ENCODE measurements around the gene RFXANK.
A peak's percentile ranks its signal among the peaks of the same experiment; 100 is the strongest.
"Not testable (repeated sequence)": the region's sequence is repeated elsewhere in the genome, so short reads cannot be mapped to it uniquely, and the experiment has no call there.

Gene RFXANK, protein sequence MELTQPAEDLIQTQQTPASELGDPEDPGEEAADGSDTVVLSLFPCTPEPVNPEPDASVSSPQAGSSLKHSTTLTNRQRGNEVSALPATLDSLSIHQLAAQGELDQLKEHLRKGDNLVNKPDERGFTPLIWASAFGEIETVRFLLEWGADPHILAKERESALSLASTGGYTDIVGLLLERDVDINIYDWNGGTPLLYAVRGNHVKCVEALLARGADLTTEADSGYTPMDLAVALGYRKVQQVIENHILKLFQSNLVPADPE

DNA sequence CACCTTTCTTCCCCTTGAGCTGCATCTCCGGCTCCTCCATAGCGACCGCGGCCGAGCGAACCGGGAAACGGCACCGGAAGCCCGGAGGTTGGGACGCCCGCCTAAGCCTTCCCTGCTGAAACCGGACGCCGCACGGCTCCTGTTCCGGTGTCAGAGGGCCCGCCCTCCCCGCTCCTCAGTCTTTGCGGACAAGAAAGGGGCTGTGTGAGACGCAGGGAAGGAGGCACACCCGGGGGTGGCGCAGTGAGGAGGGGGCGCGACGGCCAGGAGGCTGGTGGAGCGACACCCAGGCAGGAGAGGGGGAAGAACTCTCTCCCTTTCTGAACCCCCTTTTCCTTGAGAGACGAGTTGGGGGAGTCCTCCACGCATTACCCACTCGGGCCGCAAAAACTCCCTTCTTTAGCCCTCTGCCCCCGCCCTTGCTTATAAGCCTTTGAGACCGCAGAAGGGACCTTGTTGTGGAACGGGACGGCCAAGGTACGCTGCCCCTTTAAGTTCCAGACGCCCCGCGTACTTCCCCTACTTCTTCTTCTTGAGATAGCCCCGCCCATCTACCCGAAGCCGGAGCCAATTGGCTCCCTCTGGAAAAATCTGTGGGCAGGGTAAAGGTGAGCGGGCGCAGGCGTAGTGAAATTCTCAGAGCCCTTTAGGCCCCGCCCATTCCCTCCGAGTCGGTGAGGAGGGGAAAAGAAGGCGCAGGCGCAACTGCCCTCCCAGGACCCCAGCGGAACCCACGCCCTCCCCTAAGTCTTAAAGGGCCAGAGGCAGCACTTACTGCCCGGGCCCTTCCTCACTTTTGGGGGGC lies at the start of gene RFXANK, which contains the start of gene BORCS8:
Gene RFXANK, plus strand, starts transcription at position 181 of the 805 bp plus-strand sequence. CDS start 1,689 bp downstream, outside the sequence.
Gene BORCS8, minus strand, starts transcription at position 75 of the 805 bp plus-strand sequence. Its CDS starts 35 bp downstream, at position 40.
- TF ChIP-seq POLR2A (IDR thresholded peaks at IDR 0.05; ENCODE audit: low read depth, low read length): peak; percentile 66
- FAIRE-seq (peak; percentile 57), DNase-seq (ENCODE audit: insufficient read length, low spot score) (peak; percentile 94)

DNA sequence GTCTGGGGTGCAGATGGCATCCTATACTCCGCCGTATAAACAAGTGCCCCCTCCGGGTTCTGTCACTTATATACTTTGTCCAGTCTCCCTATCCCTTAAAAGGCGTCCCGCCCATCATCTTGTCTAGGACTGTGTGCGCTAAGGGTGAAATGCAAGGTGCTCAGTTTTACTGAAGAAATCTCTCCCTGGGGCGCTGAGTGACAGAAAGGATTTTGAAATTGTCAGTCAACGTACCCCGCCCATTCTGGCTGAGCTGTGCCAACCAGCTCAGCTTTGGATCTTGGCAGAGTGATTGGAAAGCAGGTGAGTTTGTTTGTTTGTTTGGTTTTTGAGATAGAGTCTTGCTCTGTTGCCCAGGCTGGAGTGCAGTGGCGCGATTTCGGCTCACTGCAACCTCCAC lies 49.7 kb upstream of the RFXANK start:
- TF ChIP-seq POLR2A (IDR thresholded peaks at IDR 0.05; ENCODE audit: low read depth, low read length): no peak

DNA sequence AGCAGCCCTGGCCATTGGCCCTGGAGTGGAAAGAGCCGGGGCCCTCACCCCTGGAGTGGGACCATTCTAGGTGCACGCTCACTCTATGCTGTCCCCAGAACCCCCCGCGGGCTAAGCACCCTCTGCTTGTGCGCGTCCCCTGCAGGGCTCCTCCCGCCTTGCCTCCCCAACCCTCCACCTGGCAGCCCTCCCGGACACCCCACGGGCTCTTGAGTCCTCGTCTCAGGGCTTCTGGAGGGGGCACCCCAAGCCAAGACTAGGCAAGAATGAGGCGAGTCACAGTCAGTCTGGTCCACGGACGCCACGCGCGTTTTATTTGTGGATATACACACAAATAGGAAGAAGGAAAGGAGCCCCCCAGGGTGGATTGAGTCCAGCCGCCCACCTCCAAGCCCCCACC lies 46.8 kb upstream of the RFXANK start:
- FAIRE-seq (no peak), DNase-seq (ENCODE audit: insufficient read length, low spot score) (no peak)
- TF ChIP-seq POLR2A (IDR thresholded peaks at IDR 0.05; ENCODE audit: low read depth, low read length): no peak

More for the DNA sequence above, 49.7 kb upstream of the RFXANK start:
- FAIRE-seq (no peak), DNase-seq (ENCODE audit: insufficient read length, low spot score) (no peak)

DNA sequence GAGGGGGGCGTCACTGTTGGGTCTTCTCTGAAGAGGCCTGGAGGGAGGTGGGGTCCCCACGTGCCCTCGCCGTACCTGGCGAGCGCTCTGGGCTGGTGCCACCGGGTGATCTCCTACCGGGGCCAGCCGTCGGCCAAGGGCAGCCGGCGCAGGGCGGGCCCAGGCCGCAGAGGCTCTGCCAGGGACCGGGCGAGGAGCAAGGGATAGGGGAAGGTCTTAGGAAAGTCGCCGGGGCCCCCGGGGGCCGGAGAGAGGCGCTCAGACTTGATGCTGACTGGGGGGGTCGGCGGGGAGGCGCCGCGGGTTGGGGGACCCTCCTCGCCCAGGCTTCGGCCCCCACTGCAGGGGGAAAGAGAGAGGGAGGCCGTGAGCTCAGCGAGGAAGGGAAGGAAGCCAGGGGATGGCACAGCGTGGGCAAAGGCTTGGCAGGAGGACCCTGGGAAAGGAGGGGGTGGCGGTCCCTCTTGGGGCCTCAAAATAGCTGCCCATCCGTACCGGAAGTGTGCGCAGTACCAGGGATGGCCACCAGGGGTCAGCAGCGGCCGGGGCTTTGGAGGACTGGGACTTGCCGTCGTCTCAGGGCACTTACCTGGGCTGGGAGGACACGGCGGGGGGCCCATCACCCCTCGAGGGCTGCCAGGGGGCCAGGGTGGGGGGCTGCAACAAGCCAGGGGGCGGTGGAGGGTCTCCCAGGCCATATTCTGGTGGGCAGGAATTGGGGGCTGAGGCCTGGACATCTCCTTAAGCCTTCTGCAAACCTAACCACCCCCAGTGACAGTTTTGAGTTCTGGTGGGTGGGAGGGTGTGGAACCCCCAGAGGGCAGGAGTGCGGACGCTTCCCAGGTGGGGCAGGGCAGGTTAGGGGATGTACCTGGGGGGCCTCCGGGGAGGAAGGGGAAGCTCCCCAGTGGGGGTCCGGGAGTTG lies 46.1 kb upstream of the RFXANK start:
- peak; percentile 70 for DNase-seq (ENCODE audit: insufficient read length, low spot score)
- TF ChIP-seq POLR2A (IDR thresholded peaks at IDR 0.05; ENCODE audit: low read depth, low read length): no peak
- no peak for FAIRE-seq

DNA sequence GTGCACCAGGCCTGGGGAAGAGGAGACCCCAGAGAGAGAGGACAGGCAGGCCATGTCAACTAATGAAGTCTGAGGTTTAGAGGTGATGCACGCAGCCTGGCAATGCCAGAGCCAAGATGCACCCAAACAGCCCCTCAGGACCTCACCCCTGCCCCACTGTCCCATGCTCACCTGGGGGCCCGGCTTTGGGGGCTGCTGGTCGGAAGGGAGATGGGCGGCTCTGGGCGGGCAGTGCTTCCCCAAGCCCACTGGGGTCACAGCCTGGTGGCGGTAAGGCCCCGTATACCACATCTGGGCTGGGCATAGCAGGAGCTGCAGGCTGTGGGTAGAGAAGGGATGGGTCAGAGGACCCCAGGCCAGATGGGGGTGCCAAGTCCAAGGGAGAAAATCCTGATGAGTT lies 45.2 kb upstream of the RFXANK start:
- FAIRE-seq (no peak), DNase-seq (ENCODE audit: insufficient read length, low spot score) (no peak)
- no peak for TF ChIP-seq POLR2A (IDR thresholded peaks at IDR 0.05; ENCODE audit: low read depth, low read length)

DNA sequence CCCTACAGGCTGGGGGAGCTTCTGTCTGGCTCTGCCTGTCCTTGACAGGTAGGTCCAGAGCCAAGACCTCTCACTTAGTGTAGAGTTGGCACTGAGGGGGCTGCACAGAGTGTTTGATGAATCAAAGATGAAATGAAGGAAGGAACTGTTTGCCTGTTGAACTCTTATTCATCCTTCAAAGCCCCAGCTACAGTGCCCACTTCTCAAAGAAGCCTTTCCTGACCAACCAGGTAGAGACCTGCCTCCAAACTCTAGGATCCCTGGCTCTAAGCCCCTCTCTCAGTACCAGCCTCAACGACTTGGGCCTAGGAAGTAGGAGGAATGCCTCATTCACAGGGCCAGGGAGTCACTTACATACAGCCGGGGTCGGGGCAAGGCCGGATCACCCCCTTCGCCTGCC lies 44.7 kb upstream of the RFXANK start:
- DNase-seq (ENCODE audit: insufficient read length, low spot score) (no peak), FAIRE-seq (no peak)
- no peak for TF ChIP-seq POLR2A (IDR thresholded peaks at IDR 0.05; ENCODE audit: low read depth, low read length)

DNA sequence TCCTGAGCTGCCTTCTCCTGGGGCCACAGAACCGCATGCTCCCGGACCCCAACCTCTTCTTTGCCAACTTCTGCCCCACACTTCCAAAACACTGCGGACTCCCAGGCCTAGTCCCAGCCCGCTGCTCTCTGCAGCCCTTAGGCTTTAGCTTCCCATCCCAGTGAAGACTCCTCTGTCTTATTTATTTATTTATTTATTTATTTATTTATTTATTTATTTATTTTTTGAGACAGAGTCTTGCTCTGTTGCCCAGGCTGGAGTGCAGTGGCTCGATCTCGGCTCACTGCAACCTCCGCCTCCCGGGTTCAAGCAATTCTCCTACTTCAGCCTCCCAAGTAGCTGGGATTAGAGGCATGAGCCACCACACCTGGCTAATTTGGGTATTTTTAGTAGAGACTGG lies 43.6 kb upstream of the RFXANK start:
- DNase-seq (ENCODE audit: insufficient read length, low spot score); FAIRE-seq: not testable (repeated sequence)

DNA sequence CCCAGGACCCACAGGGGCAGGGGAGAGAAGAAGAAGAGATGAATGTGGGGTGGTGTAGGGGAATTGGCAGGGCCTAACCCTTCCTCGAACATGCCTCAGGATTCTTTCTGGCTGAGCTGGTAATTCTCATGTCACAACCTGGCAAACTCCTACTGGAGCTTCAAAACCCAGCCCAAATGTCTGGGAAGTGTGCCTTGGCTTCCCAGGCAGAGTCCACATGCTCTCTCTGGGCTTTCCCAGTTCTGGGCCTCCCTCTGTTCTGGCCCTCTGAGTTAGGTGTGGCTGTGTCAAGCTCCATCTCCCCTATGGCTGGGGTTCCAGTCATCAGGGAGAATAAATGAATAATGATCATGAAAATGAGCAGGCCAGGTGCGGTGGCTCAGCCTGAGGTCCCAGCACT lies 42.6 kb upstream of the RFXANK start:
- DNase-seq (ENCODE audit: insufficient read length, low spot score) (no peak), FAIRE-seq (no peak)
- TF ChIP-seq POLR2A (IDR thresholded peaks at IDR 0.05; ENCODE audit: low read depth, low read length): no peak

DNA sequence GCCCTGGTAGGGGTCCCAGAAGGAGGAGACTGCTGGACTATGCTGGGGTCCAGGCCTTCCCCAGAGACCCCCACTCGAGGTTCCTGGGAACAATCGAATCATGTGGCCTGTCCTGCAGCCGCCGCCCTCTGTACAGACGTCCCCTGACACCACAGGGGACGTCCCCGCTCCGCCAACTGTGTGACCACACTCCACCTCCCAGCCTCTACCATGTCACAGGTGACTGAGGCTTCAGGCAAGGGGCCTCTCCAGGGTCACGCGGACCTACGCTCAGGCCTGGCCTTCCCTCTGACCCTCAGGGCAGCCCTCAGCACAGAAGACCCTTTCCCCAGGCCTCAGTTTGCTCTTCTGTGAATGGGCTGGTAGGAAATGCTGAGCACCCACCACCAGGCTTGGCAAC lies 40.6 kb upstream of the RFXANK start:
- TF ChIP-seq POLR2A (IDR thresholded peaks at IDR 0.05; ENCODE audit: low read depth, low read length): no peak
- FAIRE-seq: no peak
- no peak for DNase-seq (ENCODE audit: insufficient read length, low spot score)

DNA sequence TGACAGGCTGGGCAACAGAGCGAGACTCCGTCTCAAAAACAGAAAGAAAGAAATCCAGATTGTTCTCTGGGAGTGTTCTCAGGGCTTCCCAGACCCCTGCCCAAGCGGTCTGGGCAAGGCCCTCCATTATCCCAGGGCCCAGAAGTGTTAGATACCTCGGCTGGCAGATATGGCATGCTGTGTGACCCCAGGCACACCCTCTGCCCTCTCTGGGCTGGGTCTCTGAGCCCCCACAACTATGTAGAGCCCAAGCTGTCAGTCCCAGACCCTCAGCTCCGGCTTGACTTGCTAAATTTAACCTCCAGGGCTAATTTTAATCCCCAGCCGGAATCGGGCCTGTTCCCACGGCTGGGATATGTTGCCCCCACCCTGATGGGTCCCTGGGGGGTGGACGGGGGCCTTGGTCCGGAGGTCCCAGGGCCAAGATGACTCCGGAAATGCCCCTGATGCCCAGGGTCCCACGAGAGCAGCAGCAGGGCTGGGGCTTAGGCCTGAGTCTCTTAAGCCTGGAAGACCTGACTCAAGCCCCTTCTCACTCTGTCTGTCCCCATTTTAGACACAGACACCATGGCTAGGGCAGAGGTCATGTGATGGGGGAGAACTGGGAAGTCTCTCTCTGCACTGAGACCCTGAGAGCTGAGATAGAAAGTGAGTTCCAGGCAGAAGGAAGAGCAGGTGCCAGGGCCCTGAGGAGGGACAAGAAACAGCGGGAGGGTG lies 39.2 kb upstream of the RFXANK start:
- DNase-seq (ENCODE audit: insufficient read length, low spot score): no peak
- no peak for FAIRE-seq
- no peak for TF ChIP-seq POLR2A (IDR thresholded peaks at IDR 0.05; ENCODE audit: low read depth, low read length)

DNA sequence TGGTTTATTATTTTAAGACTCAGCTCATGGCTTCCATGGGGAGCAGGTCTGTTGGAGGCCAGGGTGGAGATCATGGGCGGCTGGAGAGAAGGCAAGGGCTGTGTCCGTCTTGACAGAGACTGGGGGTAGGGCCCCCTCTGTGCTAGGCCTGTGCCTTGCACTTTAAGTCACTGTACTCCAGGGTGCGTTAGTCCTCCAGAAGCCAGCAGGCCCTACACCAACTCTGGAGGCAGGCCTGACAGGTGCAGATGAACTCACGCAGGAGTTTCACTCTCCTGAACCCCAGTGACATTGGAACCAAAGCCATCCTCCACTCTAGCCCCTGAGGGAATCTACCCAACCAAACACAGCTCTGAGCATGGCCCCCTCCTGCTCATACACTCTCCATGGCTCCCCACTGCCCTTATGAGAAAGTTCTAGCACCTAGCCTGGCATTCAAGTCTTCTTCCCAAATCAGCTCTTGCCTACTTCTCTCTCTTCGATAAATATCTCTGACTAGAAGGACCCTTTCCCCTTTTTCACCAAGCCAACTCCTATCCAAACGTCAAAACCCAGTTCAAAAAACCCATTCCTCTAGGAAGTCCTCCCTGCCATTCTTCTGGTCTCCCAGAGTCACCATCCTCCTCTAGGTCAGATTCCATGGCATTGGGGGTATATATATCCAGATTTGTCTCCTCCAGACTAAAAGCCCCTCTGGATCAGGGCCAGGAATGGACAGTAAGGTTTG lies 37.1 kb upstream of the RFXANK start:
- DNase-seq (ENCODE audit: insufficient read length, low spot score) (no peak), FAIRE-seq (no peak)
- no peak for TF ChIP-seq POLR2A (IDR thresholded peaks at IDR 0.05; ENCODE audit: low read depth, low read length)

DNA sequence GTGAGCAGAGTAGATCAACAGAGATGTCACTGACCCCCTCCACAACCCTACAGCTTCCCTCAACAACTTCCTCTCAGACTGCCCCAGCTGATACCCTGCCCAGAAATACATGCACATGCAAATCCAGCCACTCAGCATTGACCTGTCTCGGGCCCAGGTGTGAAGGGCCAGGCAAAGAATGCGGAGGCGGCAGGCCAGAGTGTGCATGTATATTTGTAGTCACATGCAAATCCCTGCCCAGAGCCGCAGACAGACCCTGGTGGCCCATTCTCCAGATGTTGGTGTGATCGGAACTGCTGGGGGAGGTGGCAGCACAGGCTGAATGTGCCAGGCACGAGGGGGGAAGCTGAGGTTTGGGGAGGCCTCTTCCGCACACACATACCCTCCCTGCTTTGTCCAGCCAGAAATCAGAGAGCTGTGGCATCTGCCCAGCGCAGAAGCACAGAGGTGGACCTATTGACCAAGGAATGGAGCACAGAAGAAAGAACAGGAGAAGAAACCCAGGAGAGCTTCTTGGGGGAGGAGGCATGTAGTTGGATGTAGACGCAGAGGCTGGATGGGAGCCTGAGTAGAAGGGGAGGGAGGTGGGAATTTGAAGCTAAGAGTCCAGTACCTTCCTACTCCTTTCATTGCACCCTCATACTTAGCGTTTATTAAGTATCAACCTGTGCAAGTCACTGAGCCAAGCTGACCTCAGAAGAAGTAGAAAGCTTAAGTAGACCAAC lies 36.4 kb upstream of the RFXANK start:
- DNase-seq (ENCODE audit: insufficient read length, low spot score) (no peak), FAIRE-seq (no peak)

More for the DNA sequence above, 36.4 kb upstream of the RFXANK start:
- TF ChIP-seq POLR2A (IDR thresholded peaks at IDR 0.05; ENCODE audit: low read depth, low read length): no peak

Measured in H54 (cell line).